IPS-15b (cell line): ENCODE measurements around the gene MED27.

Experiments
- H3K27me3 ChIP-seq: one replicate; pipeline ENCODE4 v1.6.1; 2013; ENCODE audit warnings: low read length; ENCODE audit not compliant: control insufficient read depth, insufficient read depth
- H3K36me3 ChIP-seq: one replicate; pipeline ENCODE4 v1.6.1; 2013; ENCODE audit warnings: low read length; ENCODE audit not compliant: control insufficient read depth, insufficient read depth
- H3K4me1 ChIP-seq: one replicate; pipeline ENCODE4 v1.6.1; 2013; ENCODE audit warnings: mild to moderate bottlenecking, low read length; ENCODE audit not compliant: control insufficient read depth, insufficient read depth
- H3K4me3 ChIP-seq: one replicate; pipeline ENCODE4 v1.5.1; 2013; ENCODE audit warnings: low read depth, low read length
- H3K9ac ChIP-seq: one replicate; pipeline ENCODE4 v1.6.1; 2013; ENCODE audit warnings: low read depth, mild to moderate bottlenecking, low read length
- H3K9me3 ChIP-seq: one replicate; pipeline ENCODE4 v1.6.1; 2013; ENCODE audit warnings: mild to moderate bottlenecking, low read length; ENCODE audit not compliant: control insufficient read depth, insufficient read depth

MED27 gene

DNA sequence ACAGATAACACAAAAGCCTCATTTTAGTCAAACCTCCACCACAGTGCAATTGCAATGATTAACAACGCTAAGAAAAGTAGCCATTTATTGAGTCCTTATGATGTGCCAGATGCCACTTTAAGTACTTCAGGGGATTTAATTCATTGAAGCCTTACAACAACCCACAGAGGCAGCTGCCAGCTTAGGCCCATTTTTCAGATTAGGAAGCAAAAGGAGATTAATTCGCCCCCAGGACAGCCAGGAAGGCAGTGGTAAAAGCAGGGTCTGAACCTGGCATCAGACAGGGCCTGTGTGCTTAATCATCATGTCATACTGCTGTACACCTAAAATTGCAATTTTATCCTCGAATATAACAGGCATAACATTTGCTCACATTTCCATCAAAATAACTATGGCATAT is 23.9 kb downstream of the MED27 start:
- H3K9me3 ChIP-seq: no peaks in the 10 kb centered on the region
- H3K4me1 ChIP-seq: no peaks in the 10 kb centered on the region
- H3K9ac ChIP-seq: no peak overlapping the region
- no peaks in the 10 kb centered on the region for H3K27me3 ChIP-seq
- no peaks in the 10 kb centered on the region for H3K36me3 ChIP-seq
- no peak overlapping the region for H3K4me3 ChIP-seq

DNA sequence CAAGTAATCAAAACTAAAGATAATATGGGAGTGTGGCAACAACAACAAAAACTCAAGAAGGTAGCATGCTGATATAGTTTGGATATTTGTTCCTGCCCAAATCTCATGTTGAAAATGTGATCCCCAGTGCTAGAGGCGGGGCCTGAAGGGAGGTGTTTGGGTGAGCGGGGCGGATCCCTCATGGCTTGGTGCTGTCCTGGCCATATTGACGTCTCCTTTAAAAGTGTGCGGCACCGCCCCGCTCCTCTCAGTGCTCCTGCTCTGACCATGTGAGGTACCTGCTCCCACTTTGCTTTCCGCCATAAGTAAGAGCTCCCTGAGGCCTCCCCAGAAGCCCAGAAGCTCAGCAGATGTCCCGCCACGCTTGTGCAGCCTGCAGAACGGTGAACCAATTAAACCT is 25.6 kb downstream of the MED27 start:
- H3K36me3 ChIP-seq: no peaks in the 10 kb centered on the region
- no peak overlapping the region for H3K9ac ChIP-seq

GRCh38 chr9:132049900-132050299 is 29.8 kb downstream of the MED27 start:
- Histone ChIP-seq H3K27me3 (no peaks in the 10 kb centered on the region), H3K4me3 (no peak overlapping the region), H3K9ac (no peak overlapping the region), H3K4me1 (no peaks in the 10 kb centered on the region), H3K36me3 (no peaks in the 10 kb centered on the region), H3K9me3 (no peaks in the 10 kb centered on the region)

More for the DNA sequence above, 25.6 kb downstream of the MED27 start:
- Histone ChIP-seq H3K9me3 (no peaks in the 10 kb centered on the region), H3K27me3 (no peaks in the 10 kb centered on the region), H3K4me3 (no peak overlapping the region), H3K4me1 (no peaks in the 10 kb centered on the region)

DNA sequence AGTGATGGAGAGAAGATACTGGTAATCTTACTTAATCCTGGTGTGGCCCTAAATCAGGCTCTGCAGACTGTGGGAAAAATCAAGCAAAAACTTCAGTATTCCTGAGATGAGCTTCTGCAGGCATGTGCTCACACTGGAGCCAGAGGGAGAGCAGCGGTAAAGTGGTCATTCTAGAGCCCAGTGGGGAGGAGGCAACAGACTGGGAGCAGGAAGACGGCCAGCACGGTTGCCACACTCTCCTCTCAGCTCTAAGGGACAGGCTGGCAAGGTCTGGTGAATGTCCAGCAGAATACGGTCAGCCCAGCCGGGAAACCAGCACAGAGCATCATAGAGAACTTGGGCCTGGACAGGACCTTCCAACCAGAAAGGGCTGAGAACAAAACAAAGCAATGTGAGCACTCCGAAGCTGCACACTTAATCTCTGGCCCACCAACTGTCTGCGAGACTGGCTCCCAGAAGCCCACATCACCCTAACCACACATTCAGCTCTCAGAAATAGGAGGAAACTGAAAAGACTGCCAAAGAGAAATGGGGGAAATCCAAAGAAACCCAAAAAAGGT is 30.3 kb downstream of the MED27 start:
- H3K36me3 ChIP-seq: no peaks in the 10 kb centered on the region
- H3K4me1 ChIP-seq: no peaks in the 10 kb centered on the region
- no peaks in the 10 kb centered on the region for H3K9me3 ChIP-seq
- no peak overlapping the region for H3K9ac ChIP-seq
- no peak overlapping the region for H3K4me3 ChIP-seq
- no peaks in the 10 kb centered on the region for H3K27me3 ChIP-seq

DNA sequence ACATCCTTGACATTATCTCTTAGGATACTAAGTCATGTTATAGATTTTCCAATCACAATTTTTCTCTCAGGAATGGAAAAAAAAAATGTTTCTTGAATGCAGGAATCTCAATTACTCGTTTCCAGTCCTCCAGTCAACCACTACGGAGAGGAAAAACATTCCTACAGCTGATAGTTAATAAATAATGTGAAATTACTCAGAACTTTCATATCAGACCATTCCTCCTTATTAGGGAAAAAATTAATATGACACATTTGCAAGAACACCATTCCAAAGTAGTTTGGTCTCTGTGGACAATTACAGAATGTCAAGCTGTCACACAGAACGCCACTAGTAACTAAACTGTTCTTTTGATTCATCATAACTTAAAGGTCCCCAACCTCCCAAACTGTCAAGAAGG is 31.5 kb downstream of the MED27 start:
- no peak overlapping the region for H3K4me3 ChIP-seq
- no peak overlapping the region for H3K9ac ChIP-seq
- no peaks in the 10 kb centered on the region for H3K36me3 ChIP-seq
- no peaks in the 10 kb centered on the region for H3K27me3 ChIP-seq
- no peaks in the 10 kb centered on the region for H3K4me1 ChIP-seq
- no peaks in the 10 kb centered on the region for H3K9me3 ChIP-seq

GRCh38 chr9:132046456-132046855 is 33.2 kb downstream of the MED27 start:
- Histone ChIP-seq H3K9ac (no peak overlapping the region), H3K9me3 (no peaks in the 10 kb centered on the region), H3K27me3 (no peaks in the 10 kb centered on the region), H3K4me1 (no peaks in the 10 kb centered on the region), H3K36me3 (no peaks in the 10 kb centered on the region), H3K4me3 (no peak overlapping the region)

- H3K4me1 ChIP-seq: no peaks in the 10 kb centered on the region
- H3K36me3 ChIP-seq: no peaks in the 10 kb centered on the region
- no peak overlapping the region for H3K9ac ChIP-seq
- H3K4me3 ChIP-seq: no peak overlapping the region
- no peaks in the 10 kb centered on the region for H3K27me3 ChIP-seq
- no peaks in the 10 kb centered on the region for H3K9me3 ChIP-seq
These were observed 35.3 kb downstream of the MED27 start for GRCh38 chr9:132044176-132044875.

- H3K9me3 ChIP-seq: no peaks in the 10 kb centered on the region
- H3K9ac ChIP-seq: no peak overlapping the region
- H3K27me3 ChIP-seq: no peaks in the 10 kb centered on the region
- H3K4me1 ChIP-seq: no peaks in the 10 kb centered on the region
- no peak overlapping the region for H3K4me3 ChIP-seq
- no peaks in the 10 kb centered on the region for H3K36me3 ChIP-seq
These were observed 36.0 kb downstream of the MED27 start for GRCh38 chr9:132043708-132044107.

GRCh38 chr9:132042324-132042723 is 37.3 kb downstream of the MED27 start:
- Histone ChIP-seq H3K9me3 (no peaks in the 10 kb centered on the region), H3K4me1 (peaks cover 2% of the 10 kb centered on the region), H3K9ac (no peak overlapping the region), H3K36me3 (no peaks in the 10 kb centered on the region), H3K4me3 (no peak overlapping the region), H3K27me3 (no peaks in the 10 kb centered on the region)

- peaks cover 5% of the 10 kb centered on the region for H3K4me1 ChIP-seq
- no peak overlapping the region for H3K9ac ChIP-seq
These were observed 37.9 kb downstream of the MED27 start for GRCh38 chr9:132041798-132042197.

GRCh38 chr9:132040808-132041207 is 38.9 kb downstream of the MED27 start:
- Histone ChIP-seq H3K4me1 (peaks cover 5% of the 10 kb centered on the region), H3K9ac (no peak overlapping the region), H3K4me3 (no peak overlapping the region), H3K36me3 (no peaks in the 10 kb centered on the region), H3K9me3 (no peaks in the 10 kb centered on the region), H3K27me3 (no peaks in the 10 kb centered on the region)

More at GRCh38 chr9:132041798-132042197, 37.9 kb downstream of the MED27 start:
- no peaks in the 10 kb centered on the region for H3K27me3 ChIP-seq
- H3K4me3 ChIP-seq: no peak overlapping the region
- H3K36me3 ChIP-seq: no peaks in the 10 kb centered on the region
- no peaks in the 10 kb centered on the region for H3K9me3 ChIP-seq

DNA sequence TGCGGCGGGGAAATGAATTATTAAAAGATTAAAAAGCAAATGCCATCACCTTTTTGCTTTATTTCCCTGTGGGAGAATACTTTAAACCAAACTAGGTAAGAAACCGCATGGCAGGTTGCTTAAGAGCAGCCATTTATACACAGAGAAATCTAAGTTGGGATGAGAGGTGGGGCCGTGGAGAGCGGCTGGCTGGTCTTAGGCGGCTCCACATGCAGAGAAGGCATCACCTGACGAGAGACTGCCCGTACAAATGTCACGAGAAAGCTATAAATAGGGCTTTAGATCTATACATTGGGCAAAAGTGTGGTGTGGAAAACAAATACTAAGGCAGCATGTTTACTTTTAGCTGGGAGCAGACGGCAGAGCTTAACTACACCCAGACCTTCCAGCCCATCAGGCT is 39.4 kb downstream of the MED27 start:
- no peaks in the 10 kb centered on the region for H3K9me3 ChIP-seq
- H3K4me3 ChIP-seq: no peak overlapping the region
- H3K36me3 ChIP-seq: no peaks in the 10 kb centered on the region
- no peaks in the 10 kb centered on the region for H3K27me3 ChIP-seq
- peaks cover 6% of the 10 kb centered on the region for H3K4me1 ChIP-seq
- no peak overlapping the region for H3K9ac ChIP-seq
